ENCODE results near the gene OR8A1. TPM values are rescaled to one million over a fixed set of nuclear protein-coding genes. Genes with fewer than 3 reads are reported as not detected.

The OR8A1 gene
- polyA plus RNA-seq, 2 donors = not detected

GRCh38 chr11:124610295-124610694 is 40.5 kb downstream of the OR8A1 start:
- no peak overlapping the region for H3K27ac ChIP-seq (ENCODE audit: low read depth in 2 of 2, low read length in 1 of 2)
- no peaks in the 10 kb centered on the region for H3K9me3 ChIP-seq (ENCODE audit: control insufficient read depth in 2 of 2, insufficient read depth in 1 of 2, low read depth in 1 of 2, low read length in 1 of 2)
- H3K36me3 ChIP-seq (ENCODE audit: control insufficient read depth in 2 of 2, insufficient read depth in 2 of 2, low read length in 1 of 2) = no peaks in the 10 kb centered on the region
- no peak overlapping the region for H3K4me3 ChIP-seq (ENCODE audit: low read depth in 1 of 2, low read length in 2 of 2)
- no peaks in the 10 kb centered on the region for H3K4me1 ChIP-seq (ENCODE audit: control insufficient read depth in 2 of 2, insufficient read depth in 2 of 2, low read length in 1 of 2)
- no peaks in the 10 kb centered on the region for H3K27me3 ChIP-seq (ENCODE audit: control insufficient read depth in 1 of 2, insufficient read depth in 2 of 2, low read length in 2 of 2)
- 83 to 87% methylated on average over 2 of the region's 2 CpGs for WGBS, 2 donors

DNA sequence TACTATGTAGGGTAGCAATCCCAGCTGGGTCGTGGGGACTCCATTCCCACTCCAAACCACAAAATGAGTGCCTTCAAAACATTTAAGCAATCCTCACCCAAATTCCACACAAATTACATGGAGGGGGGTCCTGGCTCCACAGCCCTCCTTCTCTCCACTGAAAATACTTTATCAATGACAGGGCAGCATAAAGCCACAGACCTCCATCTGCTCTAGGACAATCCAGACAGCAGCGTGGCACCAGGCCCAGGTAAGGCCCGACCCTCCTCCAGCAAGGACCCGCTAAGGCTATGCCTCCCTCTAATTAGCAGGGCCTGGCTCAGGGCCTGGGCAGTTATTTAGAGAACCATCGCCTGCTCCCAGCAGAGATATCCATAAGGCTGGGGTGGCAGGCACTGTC is 41.3 kb downstream of the OR8A1 start, which contains the start of gene PANX3:
TSS of gene PANX3 (plus strand) at position 365 of the 400 bp plus-strand sequence. CDS start 129 bp downstream, outside the sequence.
- Histone ChIP-seq H3K9me3 (ENCODE audit: control insufficient read depth in 2 of 2, insufficient read depth in 1 of 2, low read depth in 1 of 2, low read length in 1 of 2) (no peaks in the 10 kb centered on the region), H3K27ac (ENCODE audit: low read depth in 2 of 2, low read length in 1 of 2) (no peak within 1 kb of the TSS), H3K4me3 (ENCODE audit: low read depth in 1 of 2, low read length in 2 of 2) (no peak within 1 kb of the TSS), H3K36me3 (ENCODE audit: control insufficient read depth in 2 of 2, insufficient read depth in 2 of 2, low read length in 1 of 2) (no peaks in the 10 kb centered on the region), H3K27me3 (ENCODE audit: control insufficient read depth in 1 of 2, insufficient read depth in 2 of 2, low read length in 2 of 2) (no peaks in the 10 kb centered on the region), H3K4me1 (ENCODE audit: control insufficient read depth in 2 of 2, insufficient read depth in 2 of 2, low read length in 1 of 2) (no peaks in the 10 kb centered on the region)
- WGBS, 2 donors = 70 to 77% methylated on average over 5 of the region's 5 CpGs

DNA sequence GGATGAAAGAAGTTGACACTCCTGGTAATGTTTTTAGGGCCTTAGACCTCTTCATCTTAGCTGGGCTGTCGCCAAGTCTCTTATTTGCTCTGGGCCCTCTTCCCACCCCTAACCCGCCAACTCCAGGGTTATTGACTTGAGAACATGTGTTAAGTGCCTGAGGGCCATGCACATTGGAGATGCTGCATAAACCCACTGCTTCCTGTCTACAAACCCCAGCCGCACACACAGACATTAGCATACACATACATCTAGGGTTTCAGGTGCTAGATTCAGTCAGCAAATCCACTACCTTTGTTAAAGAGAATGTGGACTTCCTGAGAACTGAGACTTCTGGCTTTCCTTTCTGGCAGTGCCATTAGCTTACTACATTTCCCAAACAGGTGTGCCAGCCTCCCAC is 42.2 kb downstream of the OR8A1 start:
- Histone ChIP-seq H3K4me1 (ENCODE audit: control insufficient read depth in 2 of 2, insufficient read depth in 2 of 2, low read length in 1 of 2) (no peaks in the 10 kb centered on the region), H3K9me3 (ENCODE audit: control insufficient read depth in 2 of 2, insufficient read depth in 1 of 2, low read depth in 1 of 2, low read length in 1 of 2) (no peaks in the 10 kb centered on the region), H3K27ac (ENCODE audit: low read depth in 2 of 2, low read length in 1 of 2) (no peak overlapping the region), H3K27me3 (ENCODE audit: control insufficient read depth in 1 of 2, insufficient read depth in 2 of 2, low read length in 2 of 2) (no peaks in the 10 kb centered on the region), H3K4me3 (ENCODE audit: low read depth in 1 of 2, low read length in 2 of 2) (no peak overlapping the region), H3K36me3 (ENCODE audit: control insufficient read depth in 2 of 2, insufficient read depth in 2 of 2, low read length in 1 of 2) (no peaks in the 10 kb centered on the region)
- 49 to 63% methylated on average over 3 of the region's 3 CpGs for WGBS, 2 donors

GRCh38 chr11:124612567-124613246 is 42.9 kb downstream of the OR8A1 start:
- WGBS, 2 donors = 65 to 68% methylated on average over 10 of the region's 10 CpGs
- Histone ChIP-seq H3K4me3 (ENCODE audit: low read depth in 1 of 2, low read length in 2 of 2) (no peak overlapping the region), H3K9me3 (ENCODE audit: control insufficient read depth in 2 of 2, insufficient read depth in 1 of 2, low read depth in 1 of 2, low read length in 1 of 2) (no peaks in the 10 kb centered on the region), H3K4me1 (ENCODE audit: control insufficient read depth in 2 of 2, insufficient read depth in 2 of 2, low read length in 1 of 2) (no peaks in the 10 kb centered on the region), H3K27ac (ENCODE audit: low read depth in 2 of 2, low read length in 1 of 2) (no peak overlapping the region), H3K27me3 (ENCODE audit: control insufficient read depth in 1 of 2, insufficient read depth in 2 of 2, low read length in 2 of 2) (no peaks in the 10 kb centered on the region), H3K36me3 (ENCODE audit: control insufficient read depth in 2 of 2, insufficient read depth in 2 of 2, low read length in 1 of 2) (no peaks in the 10 kb centered on the region)

GRCh38 chr11:124618863-124619262 is 49.1 kb downstream of the OR8A1 start:
- WGBS, 2 donors = 72 to 77% methylated on average over 5 of the region's 5 CpGs
- no peaks in the 10 kb centered on the region for H3K9me3 ChIP-seq (ENCODE audit: control insufficient read depth in 2 of 2, insufficient read depth in 1 of 2, low read depth in 1 of 2, low read length in 1 of 2)

More at GRCh38 chr11:124618863-124619262, 49.1 kb downstream of the OR8A1 start:
- Histone ChIP-seq H3K4me1 (ENCODE audit: control insufficient read depth in 2 of 2, insufficient read depth in 2 of 2, low read length in 1 of 2) (no peaks in the 10 kb centered on the region), H3K4me3 (ENCODE audit: low read depth in 1 of 2, low read length in 2 of 2) (no peak overlapping the region), H3K36me3 (ENCODE audit: control insufficient read depth in 2 of 2, insufficient read depth in 2 of 2, low read length in 1 of 2) (no peaks in the 10 kb centered on the region), H3K27me3 (ENCODE audit: control insufficient read depth in 1 of 2, insufficient read depth in 2 of 2, low read length in 2 of 2) (peaks cover 0 to 2% of the 10 kb centered on the region in 2 donors), H3K27ac (ENCODE audit: low read depth in 2 of 2, low read length in 1 of 2) (no peak overlapping the region)

Other genes starting within 250 kb of the OR8A1 start
- not detected for gene OR8D2, start 249.8 kb upstream of the OR8A1 start, polyA plus RNA-seq
- gene OR8B2, start 185.5 kb upstream of the OR8A1 start, polyA plus RNA-seq = not detected
- gene OR8B3, start 171.0 kb upstream of the OR8A1 start, polyA plus RNA-seq = not detected
- not detected for gene OR8B4, start 145.1 kb upstream of the OR8A1 start, polyA plus RNA-seq
- gene OR8B8, start 124.3 kb upstream of the OR8A1 start, polyA plus RNA-seq = not detected
- gene OR8B12, start 26.3 kb upstream of the OR8A1 start, polyA plus RNA-seq = not detected
- gene PANX3, start 41.4 kb downstream of the OR8A1 start, polyA plus RNA-seq = not detected
- gene TBRG1, start 52.9 kb downstream of the OR8A1 start, polyA plus RNA-seq = 10 to 100 TPM; 16.5 to 16.9 TPM
- gene SIAE, start 103.7 kb downstream of the OR8A1 start, polyA plus RNA-seq = 10 to 100 TPM in 1 of 2 donors, 1 to 10 TPM in 1; 9.0 to 11.6 TPM
- gene SPA17, start 103.9 kb downstream of the OR8A1 start, polyA plus RNA-seq = 1 to 10 TPM; 7.1 to 7.8 TPM
- gene NRGN, start 169.9 kb downstream of the OR8A1 start, polyA plus RNA-seq = 1 to 10 TPM; 1.6 to 3.1 TPM
- 10 to 100 TPM in 1 of 2 donors, 1 to 10 TPM in 1; 9.7 to 51.4 TPM for gene VSIG2, start 182.3 kb downstream of the OR8A1 start, polyA plus RNA-seq
- 10 to 100 TPM; 16.8 to 34.1 TPM for gene ESAM, start 192.3 kb downstream of the OR8A1 start, polyA plus RNA-seq
- gene MSANTD2, start 230.4 kb downstream of the OR8A1 start, polyA plus RNA-seq = 1 to 10 TPM; 3.8 to 9.3 TPM